Measurements from ENCODE around the gene IL9R. TPM values are rescaled to one million over a fixed set of nuclear protein-coding genes. Genes with fewer than 3 reads are reported as not detected.
"Not testable (repeated sequence)": the region's sequence is repeated elsewhere in the genome, so short reads cannot be mapped to it uniquely, and the experiment has no call there.

The IL9R gene
- total RNA-seq, 4 donors from 2014 or later: not detected

DNA sequence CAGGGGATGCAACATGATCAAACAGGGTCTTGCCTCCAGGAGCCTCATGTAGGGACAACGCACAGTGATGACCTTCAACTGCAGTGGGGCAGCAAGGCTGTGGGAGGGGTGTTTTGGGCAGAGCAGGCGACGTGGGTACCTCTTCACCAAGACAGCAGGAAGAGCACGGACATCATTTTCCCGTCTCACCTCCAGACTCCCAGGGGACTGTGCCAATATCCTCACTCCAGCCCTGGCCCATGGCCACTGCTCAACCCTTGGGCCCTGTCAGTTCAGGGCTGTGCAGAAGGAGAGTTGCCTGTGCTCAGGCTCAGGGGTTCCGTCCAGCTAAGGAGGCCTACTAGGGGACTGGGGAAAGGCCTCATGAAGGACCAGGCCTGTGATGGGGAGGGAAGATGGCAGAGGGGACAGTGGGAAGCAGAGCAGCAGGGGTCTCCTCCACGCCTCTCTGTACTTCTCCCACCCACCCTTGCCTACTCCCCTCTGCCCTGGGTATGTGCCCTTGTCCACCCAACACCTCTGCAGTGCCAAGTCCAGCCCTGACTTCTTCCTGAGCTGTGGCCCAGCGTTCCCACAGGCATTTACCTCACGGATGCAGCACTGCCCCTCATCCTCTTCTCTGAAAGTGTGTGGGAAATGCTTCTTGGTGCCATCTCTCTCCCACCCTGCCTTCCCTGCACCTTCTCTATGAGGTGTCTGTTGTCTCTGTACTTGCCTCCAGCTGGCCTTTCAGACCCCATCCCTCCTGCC is 1.4 kb downstream of the IL9R start:
- no peak for DNase-seq (ENCODE audit: low spot score)
- TF ChIP-seq CTCF (IDR thresholded peaks at IDR 0.05): no peak
- ATAC-seq (ENCODE audit: low FRiP score): no peak

GRCh38 chrX:155999751-156000150 is 2.3 kb downstream of the IL9R start:
- not testable (repeated sequence) for DNase-seq (ENCODE audit: low spot score); ATAC-seq (ENCODE audit: low FRiP score)

DNA sequence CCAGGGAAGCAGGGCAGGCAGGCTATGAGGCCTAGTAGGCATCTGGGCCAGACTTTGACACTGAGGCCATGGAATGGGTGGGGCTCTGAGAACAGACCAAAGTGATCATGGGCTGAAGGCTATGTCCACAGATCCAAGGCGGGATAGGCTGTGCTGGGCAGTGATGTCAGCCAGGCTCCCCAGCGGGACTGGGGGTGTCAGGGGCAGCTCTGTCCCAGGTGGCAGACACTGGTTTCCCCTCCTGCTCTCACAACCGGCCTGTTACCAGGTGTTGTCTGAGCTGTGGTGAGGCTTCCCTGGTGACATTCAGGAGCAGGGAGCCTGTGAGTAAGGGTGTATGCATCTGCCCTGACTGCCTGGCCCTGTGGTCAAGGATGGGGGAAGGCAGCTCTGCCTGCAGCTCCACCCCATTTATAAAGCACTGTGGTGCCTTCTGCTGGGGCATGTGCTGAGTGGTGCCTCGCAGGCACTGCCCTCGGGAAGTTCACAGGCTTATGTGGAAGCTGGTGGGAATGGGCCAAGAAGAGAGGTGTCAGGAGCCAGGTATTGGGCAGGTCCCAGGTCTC is 2.9 kb downstream of the IL9R start:
- TF ChIP-seq CTCF (IDR thresholded peaks at IDR 0.05): no peak
- ATAC-seq (ENCODE audit: low FRiP score): no peak
- no peak for DNase-seq (ENCODE audit: low spot score)

GRCh38 chrX:156001001-156001666 is 3.6 kb downstream of the IL9R start:
- TF ChIP-seq CTCF (IDR thresholded peaks at IDR 0.05): no peak
- DNase-seq (ENCODE audit: low spot score) (no peak), ATAC-seq (ENCODE audit: low FRiP score) (no peak)

- DNase-seq (ENCODE audit: low spot score) (no peak), ATAC-seq (ENCODE audit: low FRiP score) (no peak)
- TF ChIP-seq CTCF (IDR thresholded peaks at IDR 0.05): no peak
These were observed 4.1 kb downstream of the IL9R start for GRCh38 chrX:156001667-156002021.

DNA sequence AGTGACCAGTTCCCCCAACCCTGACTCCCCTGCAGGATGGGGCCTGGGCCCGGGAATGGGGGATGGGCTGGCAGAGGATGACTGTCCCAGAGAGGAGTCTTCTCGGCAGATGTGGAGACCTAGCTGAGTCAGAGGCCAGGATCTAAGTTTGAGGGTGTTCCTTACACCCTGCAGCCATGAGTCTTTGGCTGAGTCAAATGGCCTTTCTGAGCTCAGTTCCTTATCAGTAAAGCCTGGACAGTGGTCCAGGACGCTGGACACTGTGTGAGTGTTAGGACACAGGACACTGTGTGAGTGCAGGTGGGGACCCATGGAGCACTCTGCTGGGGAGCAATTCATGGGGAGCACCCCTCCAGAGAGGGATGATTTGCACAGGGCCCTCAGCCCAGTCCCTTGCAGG is 5.0 kb downstream of the IL9R start:
- DNase-seq (ENCODE audit: low spot score): no peak
- no peak for ATAC-seq (ENCODE audit: low FRiP score)
- no peak for TF ChIP-seq CTCF (IDR thresholded peaks at IDR 0.05)

DNA sequence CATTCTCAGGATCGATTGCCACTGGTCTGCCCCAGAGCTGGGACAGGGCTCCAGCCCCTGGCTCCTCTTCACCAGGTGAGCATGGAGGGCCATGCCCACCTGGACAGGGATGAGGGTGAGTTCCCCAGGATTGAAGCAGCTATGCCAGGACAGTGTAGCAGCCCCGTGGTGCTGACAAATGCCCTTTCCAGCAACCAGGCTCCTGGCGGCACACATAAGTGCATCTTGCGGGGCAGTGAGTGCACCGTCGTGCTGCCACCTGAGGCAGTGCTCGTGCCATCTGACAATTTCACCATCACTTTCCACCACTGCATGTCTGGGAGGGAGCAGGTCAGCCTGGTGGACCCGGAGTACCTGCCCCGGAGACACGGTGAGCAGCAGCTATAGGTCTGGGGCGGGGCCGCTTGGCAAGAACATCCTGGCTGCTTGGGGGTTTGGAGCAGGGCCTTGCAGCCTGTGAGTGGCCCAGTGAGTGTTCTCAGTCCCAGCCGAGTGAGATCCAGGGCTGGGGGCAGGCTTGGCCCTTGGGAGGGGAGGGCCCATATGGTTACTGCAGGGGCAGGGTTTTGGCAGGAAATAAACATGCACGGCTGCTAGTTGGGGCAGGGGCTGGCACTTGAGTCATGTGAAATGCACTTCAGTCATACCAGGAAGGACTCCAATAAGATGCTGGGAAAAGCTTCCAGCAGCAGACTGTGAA is 6.1 kb downstream of the IL9R start:
- no peak for TF ChIP-seq CTCF (IDR thresholded peaks at IDR 0.05)
- ATAC-seq (ENCODE audit: low FRiP score): no peak

More for the DNA sequence above, 6.1 kb downstream of the IL9R start:
- DNase-seq (ENCODE audit: low spot score): no peak
